LoVo (cell line): ENCODE results near the gene PGA3.
"Not testable (repeated sequence)": the region's sequence is repeated elsewhere in the genome, so short reads cannot be mapped to it uniquely, and the experiment has no call there.

ENCODE experiments used
- DNase-seq: peaks from one replicate; pipeline ENCODE4 v3.0.0-alpha.2; 2016; ENCODE audit warnings: low spot score

PGA3 gene

GRCh38 chr11:61171907-61172306 is 31.4 kb upstream of the PGA3 start:
- DNase-seq = no peak

- no peak for DNase-seq
Observed at GRCh38 chr11:61172356-61172755, 31.0 kb upstream of the PGA3 start.

- no peak for DNase-seq
Observed at GRCh38 chr11:61172888-61173287, 30.4 kb upstream of the PGA3 start.

- DNase-seq = no peak
Observed at GRCh38 chr11:61173456-61173855, 29.9 kb upstream of the PGA3 start.

GRCh38 chr11:61174273-61174672 is 29.0 kb upstream of the PGA3 start:
- DNase-seq = no peak

- no peak for DNase-seq
Observed at GRCh38 chr11:61174949-61175348, 28.4 kb upstream of the PGA3 start.

GRCh38 chr11:61176446-61176845 is 26.9 kb upstream of the PGA3 start:
- no peak for DNase-seq

GRCh38 chr11:61180205-61180604 is 23.1 kb upstream of the PGA3 start:
- DNase-seq = not testable (repeated sequence)

GRCh38 chr11:61181489-61181888 is 21.8 kb upstream of the PGA3 start:
- no peak for DNase-seq

- no peak for DNase-seq
Observed at GRCh38 chr11:61183645-61184044, 19.7 kb upstream of the PGA3 start.

GRCh38 chr11:61186504-61186903 is 16.8 kb upstream of the PGA3 start:
- no peak for DNase-seq

- DNase-seq = peak; percentile 67
Observed at GRCh38 chr11:61187505-61188130, 15.7 kb upstream of the PGA3 start.

- DNase-seq = no peak
Observed at GRCh38 chr11:61189933-61190332, 13.4 kb upstream of the PGA3 start.

GRCh38 chr11:61193596-61193995 is 9.7 kb upstream of the PGA3 start:
- DNase-seq = no peak

- no peak for DNase-seq
Observed at GRCh38 chr11:61194169-61194671, 9.1 kb upstream of the PGA3 start.

GRCh38 chr11:61194981-61195695 is 8.2 kb upstream of the PGA3 start:
- no peak for DNase-seq

GRCh38 chr11:61195719-61196118 is 7.6 kb upstream of the PGA3 start:
- DNase-seq = no peak

GRCh38 chr11:61198361-61198760 is 5.0 kb upstream of the PGA3 start:
- no peak for DNase-seq

GRCh38 chr11:61198948-61199523 is 4.3 kb upstream of the PGA3 start:
- no peak for DNase-seq

GRCh38 chr11:61201476-61201875 is 1.8 kb upstream of the PGA3 start:
- no peak for DNase-seq

GRCh38 chr11:61203873-61204272 is 558 bp downstream of the PGA3 start:
- not testable (repeated sequence) for DNase-seq

- DNase-seq = not testable (repeated sequence)
Observed at GRCh38 chr11:61204502-61205059, 1.3 kb downstream of the PGA3 start.
